Fibroblast of lung (primary cell): ENCODE measurements around the gene DEK. TPM values are rescaled to one million over a fixed set of nuclear protein-coding genes. Genes with fewer than 3 reads are reported as not detected.
A peak's percentile ranks its signal among the peaks of the same experiment; 100 is the strongest.

Source experiments
- DNase-seq, 2 donors: peaks; one replicate each; pipeline versions ENCODE4 v3.0.0 to v3.0.0-alpha.2; 2010; ENCODE audit warnings: low read depth in 2 of 2
- H2AFZ ChIP-seq: 2 replicates; pipeline ENCODE4 v1.5.1; 2012; ENCODE audit warnings: low read length, control low read depth, inconsistent platforms
- H3K27ac ChIP-seq: 2 replicates; pipeline ENCODE4 v1.5.1; 2011; ENCODE audit warnings: low read length, control low read depth; ENCODE audit not compliant: insufficient read depth
- H3K27me3 ChIP-seq: 2 replicates; pipeline ENCODE4 v1.5.1; 2011; ENCODE audit warnings: mild to moderate bottlenecking, low read length; ENCODE audit not compliant: control insufficient read depth, insufficient read depth
- H3K36me3 ChIP-seq: 2 replicates; pipeline ENCODE4 v1.5.1; 2011; ENCODE audit warnings: low read length; ENCODE audit not compliant: control insufficient read depth, insufficient read depth
- H3K4me1 ChIP-seq: 2 replicates; pipeline ENCODE4 v1.5.1; 2011; ENCODE audit warnings: low read length; ENCODE audit not compliant: control insufficient read depth, insufficient read depth; ENCODE audit errors: extremely low read depth
- H3K4me2 ChIP-seq: 2 replicates; pipeline ENCODE4 v1.5.1; 2011; ENCODE audit warnings: low read length, control low read depth; ENCODE audit not compliant: insufficient read depth; ENCODE audit errors: extremely low read depth
- H3K4me3 ChIP-seq, 4 experiments: fragments of 200-600 bp in 1 of 4; sonication (generic) in 1 of 4; replicated peaks in 1 of 4; 2 replicates each; pipeline ENCODE4 v1.5.1; 2011 to 2016; ENCODE audit warnings: low read length in 4 of 4, low read depth in 3 of 4, mild to moderate bottlenecking in 3 of 4, control low read depth in 2 of 4, inconsistent platforms in 1 of 4, mixed read lengths in 1 of 4; ENCODE audit not compliant: insufficient read depth in 1 of 4; ENCODE audit errors: control extremely low read depth in 1 of 4
- H3K79me2 ChIP-seq: 2 replicates; pipeline ENCODE4 v1.5.1; 2012; ENCODE audit warnings: mild to moderate bottlenecking, low read length, inconsistent platforms; ENCODE audit not compliant: control insufficient read depth, insufficient read depth
- H3K9ac ChIP-seq: 2 replicates; pipeline ENCODE4 v1.5.1; 2011; ENCODE audit warnings: mild to moderate bottlenecking, low read length, control low read depth; ENCODE audit not compliant: insufficient read depth
- H3K9me3 ChIP-seq: 2 replicates; pipeline ENCODE4 v1.5.1; 2012; ENCODE audit warnings: low read depth, low read length; ENCODE audit not compliant: control insufficient read depth, insufficient read depth
- H4K20me1 ChIP-seq: 2 replicates; pipeline ENCODE4 v1.5.1; 2011; ENCODE audit warnings: low read length; ENCODE audit not compliant: control insufficient read depth, insufficient read depth; ENCODE audit errors: extremely low read depth
- EZH2 ChIP-seq: IDR thresholded peaks from 2 replicates; pipeline ENCODE4 v1.5.1; 2012; ENCODE audit warnings: low read length, control low read depth, mild to moderate bottlenecking; ENCODE audit errors: missing control alignments
- polyA plus RNA-seq, 2 donors: library from polyadenylated mRNA; depleted of rRNA in 1 of 2; stranded (reverse) in 1 of 2; unstranded in 1 of 2; fragments of >200 nt; gene quantifications; 2 replicates each; pipeline ENCODE4 v1.2.1, GENCODE V29; 2011 to 2012; ENCODE audit warnings: missing spikeins in 1 of 2
- total RNA-seq: library from RNA; depleted of rRNA; stranded (reverse); fragments of >200 nt; gene quantifications from 2 replicates; pipeline ENCODE4 v1.2.1, GENCODE V29; 2014
- TF ChIP-seq, protein P1 (sequence below), 2 donors: IDR thresholded peaks in 1 of 2; conservative IDR thresholded peaks in 1 of 2; 1 replicate in 1 of 2; 2 replicates in 1 of 2; pipeline ENCODE4 v1.5.1; 2011 to 2012; ENCODE audit warnings: low read length in 2 of 2, control low read depth in 1 of 2, inconsistent platforms in 1 of 2, low read depth in 1 of 2, mild to moderate bottlenecking in 1 of 2

Gene DEK
- total and polyA plus RNA-seq, 2 donors (not counting 1 experiment from before 2014, with no cell fraction given): 108 to 148 TPM

DNA sequence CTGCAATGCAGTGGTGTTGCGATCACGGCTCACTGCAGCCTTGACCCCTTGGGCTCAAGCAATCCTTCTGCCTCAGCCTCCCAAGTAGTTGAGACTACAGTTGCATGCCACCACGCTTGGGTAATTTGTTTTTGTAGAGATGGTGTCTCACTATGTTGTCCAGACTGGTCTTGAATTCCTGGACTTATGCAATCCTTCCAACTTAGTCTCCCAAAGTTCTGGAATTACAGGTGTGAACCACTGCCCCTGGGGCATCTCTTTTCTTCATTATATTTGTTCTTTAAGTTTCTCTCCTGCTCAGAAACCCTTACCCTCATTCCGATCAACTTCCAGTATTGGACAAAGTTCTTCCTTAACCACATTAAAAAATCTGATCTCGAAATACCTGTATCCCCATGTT lies 44.7 kb upstream of the DEK start:
- Histone ChIP-seq H3K79me2 (no peaks in the 10 kb centered on the region), H3K4me3 (no peak overlapping the region), H3K27ac (peak overlapping the region; percentile 38), H2AFZ (no peak overlapping the region), H3K36me3 (no peaks in the 10 kb centered on the region), H3K27me3 (no peaks in the 10 kb centered on the region), H3K9ac (no peak overlapping the region), H3K9me3 (no peaks in the 10 kb centered on the region), H3K4me1 (peaks cover 8% of the 10 kb centered on the region), H4K20me1 (no peaks in the 10 kb centered on the region), H3K4me2 (no peak overlapping the region)
- DNase-seq: no peak
- no peak for TF ChIP-seq EZH2
- TF ChIP-seq, protein P1, sequence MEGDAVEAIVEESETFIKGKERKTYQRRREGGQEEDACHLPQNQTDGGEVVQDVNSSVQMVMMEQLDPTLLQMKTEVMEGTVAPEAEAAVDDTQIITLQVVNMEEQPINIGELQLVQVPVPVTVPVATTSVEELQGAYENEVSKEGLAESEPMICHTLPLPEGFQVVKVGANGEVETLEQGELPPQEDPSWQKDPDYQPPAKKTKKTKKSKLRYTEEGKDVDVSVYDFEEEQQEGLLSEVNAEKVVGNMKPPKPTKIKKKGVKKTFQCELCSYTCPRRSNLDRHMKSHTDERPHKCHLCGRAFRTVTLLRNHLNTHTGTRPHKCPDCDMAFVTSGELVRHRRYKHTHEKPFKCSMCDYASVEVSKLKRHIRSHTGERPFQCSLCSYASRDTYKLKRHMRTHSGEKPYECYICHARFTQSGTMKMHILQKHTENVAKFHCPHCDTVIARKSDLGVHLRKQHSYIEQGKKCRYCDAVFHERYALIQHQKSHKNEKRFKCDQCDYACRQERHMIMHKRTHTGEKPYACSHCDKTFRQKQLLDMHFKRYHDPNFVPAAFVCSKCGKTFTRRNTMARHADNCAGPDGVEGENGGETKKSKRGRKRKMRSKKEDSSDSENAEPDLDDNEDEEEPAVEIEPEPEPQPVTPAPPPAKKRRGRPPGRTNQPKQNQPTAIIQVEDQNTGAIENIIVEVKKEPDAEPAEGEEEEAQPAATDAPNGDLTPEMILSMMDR (conservative IDR thresholded peaks at IDR 0.05 in 1 of 2, IDR thresholded peaks at IDR 0.05 in 1 of 2; ENCODE audit: low read depth in 1 of 2, low read length in 2 of 2): no peak

DNA sequence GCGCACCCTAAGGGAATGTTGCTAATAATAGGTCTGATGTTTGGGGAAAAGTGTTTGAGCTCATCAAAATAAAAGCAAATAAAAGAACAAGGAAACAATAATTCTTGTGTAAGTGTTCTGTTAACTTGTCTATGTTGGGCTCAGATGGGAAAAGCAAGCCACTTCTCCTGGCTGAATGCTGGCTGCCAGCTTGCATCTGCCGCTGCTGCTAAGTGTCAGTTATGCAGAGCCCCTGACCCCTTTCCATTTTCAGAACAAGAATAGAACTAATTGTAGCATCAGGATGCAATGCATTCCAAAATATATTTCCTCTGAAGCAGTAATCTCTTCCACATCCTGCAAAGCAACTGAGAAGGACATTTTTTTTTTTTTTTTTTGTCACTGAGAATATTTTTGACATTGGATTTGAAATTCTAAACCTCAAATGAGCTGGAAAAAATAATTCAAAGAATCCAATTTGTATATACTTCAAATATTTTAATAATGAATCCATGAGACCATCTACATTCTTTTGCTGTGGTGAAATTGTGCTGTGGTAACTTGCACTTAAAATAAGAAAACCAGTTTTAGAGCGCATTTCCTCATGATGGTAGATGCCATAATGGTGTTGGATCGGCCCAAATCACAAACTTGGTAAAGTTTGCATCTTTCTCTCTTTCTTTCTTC lies 43.9 kb upstream of the DEK start:
- Histone ChIP-seq H3K27ac (peak overlapping the region; percentile 38), H2AFZ (peak overlapping the region; percentile 2), H4K20me1 (no peaks in the 10 kb centered on the region), H3K36me3 (no peaks in the 10 kb centered on the region), H3K9me3 (no peaks in the 10 kb centered on the region), H3K79me2 (no peaks in the 10 kb centered on the region), H3K4me1 (peaks cover 8% of the 10 kb centered on the region), H3K4me3 (no peak overlapping the region), H3K9ac (no peak overlapping the region), H3K4me2 (peak overlapping the region; percentile 61), H3K27me3 (no peaks in the 10 kb centered on the region)
- TF ChIP-seq, protein P1 (conservative IDR thresholded peaks at IDR 0.05 in 1 of 2, IDR thresholded peaks at IDR 0.05 in 1 of 2; ENCODE audit: low read depth in 1 of 2, low read length in 2 of 2): no peak
- TF ChIP-seq EZH2: no peak
- DNase-seq: peak; percentile 70 to 86

DNA sequence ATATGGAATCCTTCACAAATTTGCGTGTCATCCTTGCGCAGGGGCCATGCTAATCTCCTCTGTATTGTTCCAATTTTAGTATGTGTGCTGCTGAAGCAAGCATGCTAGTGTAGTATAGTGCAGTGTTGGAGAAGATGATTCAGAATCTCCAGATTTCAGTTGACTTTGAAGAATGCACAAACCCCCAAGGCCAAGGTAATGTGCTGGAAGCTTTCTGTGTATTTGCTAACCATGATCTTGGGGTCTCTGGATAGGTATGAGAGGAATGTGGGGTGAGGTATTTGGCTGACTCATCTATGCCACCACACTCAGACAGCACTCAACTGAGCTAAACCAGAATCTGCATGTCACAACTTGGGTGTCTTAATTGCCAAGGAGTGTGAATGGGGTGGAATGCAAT lies 42.6 kb upstream of the DEK start:
- no peaks in the 10 kb centered on the region for H4K20me1 ChIP-seq
- H3K9ac ChIP-seq: no peak overlapping the region
- H3K9me3 ChIP-seq: no peaks in the 10 kb centered on the region
- no peaks in the 10 kb centered on the region for H3K27me3 ChIP-seq
- TF ChIP-seq, protein P1 (conservative IDR thresholded peaks at IDR 0.05 in 1 of 2, IDR thresholded peaks at IDR 0.05 in 1 of 2; ENCODE audit: low read depth in 1 of 2, low read length in 2 of 2): no peak
- TF ChIP-seq EZH2: no peak
- peak in 1 of 2 donors; percentile 89 for DNase-seq
- no peak overlapping the region for H3K4me3 ChIP-seq
- H3K27ac ChIP-seq: no peak overlapping the region
- no peaks in the 10 kb centered on the region for H3K79me2 ChIP-seq
- no peaks in the 10 kb centered on the region for H3K36me3 ChIP-seq
- no peak overlapping the region for H3K4me2 ChIP-seq
- no peak overlapping the region for H2AFZ ChIP-seq
- peaks cover 8% of the 10 kb centered on the region for H3K4me1 ChIP-seq
